NCI-H1092 treated with DMSO at 0.1 percent for 48 hours (cell line): Measurements from ENCODE around the gene SNX20.

ENCODE experiments used
- DNase-seq: peaks from one replicate; lab custom pipeline; 2025; lab: John Stamatoyannopoulos, UW

SNX20 gene, protein sequence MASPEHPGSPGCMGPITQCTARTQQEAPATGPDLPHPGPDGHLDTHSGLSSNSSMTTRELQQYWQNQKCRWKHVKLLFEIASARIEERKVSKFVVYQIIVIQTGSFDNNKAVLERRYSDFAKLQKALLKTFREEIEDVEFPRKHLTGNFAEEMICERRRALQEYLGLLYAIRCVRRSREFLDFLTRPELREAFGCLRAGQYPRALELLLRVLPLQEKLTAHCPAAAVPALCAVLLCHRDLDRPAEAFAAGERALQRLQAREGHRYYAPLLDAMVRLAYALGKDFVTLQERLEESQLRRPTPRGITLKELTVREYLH

GRCh38 chr16:50681021-50681885 is at the start of gene SNX20:
Gene SNX20, minus strand, starts transcription at chr16:50681312. Its CDS starts 3,786 bp downstream, at chr16:50677526.
- no peak for DNase-seq

- DNase-seq: no peak
Measured at GRCh38 chr16:50724306-50724705, 43.2 kb upstream of the SNX20 start.

- DNase-seq: no peak
Measured at GRCh38 chr16:50722960-50723359, 41.8 kb upstream of the SNX20 start.

- no peak for DNase-seq
Measured at GRCh38 chr16:50722405-50722737, 41.3 kb upstream of the SNX20 start.

- no peak for DNase-seq
Measured at GRCh38 chr16:50721549-50722404, 40.7 kb upstream of the SNX20 start.

DNA sequence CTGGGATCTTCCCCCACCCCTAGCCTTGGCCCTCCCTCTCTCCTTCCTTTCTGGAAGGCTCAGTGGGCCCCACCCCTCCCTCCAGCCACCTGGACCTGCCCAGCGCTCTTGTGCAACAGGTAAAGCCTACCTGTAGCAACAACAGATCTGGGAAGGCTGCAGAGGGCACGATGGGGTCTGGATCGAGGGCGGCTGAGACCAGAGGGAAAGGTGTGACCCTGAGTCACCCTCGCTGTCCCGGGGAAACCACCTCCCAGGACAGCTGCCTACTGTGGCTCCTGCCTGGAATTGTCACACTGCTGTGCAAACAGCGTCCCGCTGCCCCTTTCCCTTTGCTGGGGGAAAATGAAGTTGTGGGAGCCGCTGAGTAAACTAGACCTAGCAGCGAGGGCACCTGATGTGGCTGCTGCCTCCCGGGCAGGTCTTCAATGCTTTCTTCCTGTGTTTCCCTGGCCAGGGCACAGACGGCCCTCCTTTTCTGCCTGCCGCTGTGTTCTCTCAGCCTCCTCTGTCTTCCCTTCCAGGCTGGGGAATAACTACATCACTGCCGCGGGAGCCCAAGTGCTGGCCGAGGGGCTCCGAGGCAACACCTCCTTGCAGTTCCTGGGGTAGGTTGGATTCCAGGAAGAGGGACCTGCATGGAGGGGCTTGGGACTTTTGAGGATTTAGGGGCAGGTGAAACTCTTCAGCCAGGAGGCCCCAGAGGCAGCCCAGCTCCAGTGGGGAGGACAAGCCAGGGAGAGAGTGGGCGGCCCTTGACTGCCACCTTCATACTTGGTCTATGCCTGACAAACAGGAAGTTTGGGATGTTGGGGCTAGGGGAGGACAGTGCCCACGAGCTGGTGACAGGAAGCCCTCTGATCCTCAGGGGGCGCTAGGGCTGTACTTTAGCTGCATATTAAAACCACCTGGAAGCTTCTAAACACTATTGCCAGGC is 38.6 kb upstream of the SNX20 start:
- no peak for DNase-seq

- DNase-seq: no peak
Measured at GRCh38 chr16:50718761-50719400, 37.8 kb upstream of the SNX20 start.

DNA sequence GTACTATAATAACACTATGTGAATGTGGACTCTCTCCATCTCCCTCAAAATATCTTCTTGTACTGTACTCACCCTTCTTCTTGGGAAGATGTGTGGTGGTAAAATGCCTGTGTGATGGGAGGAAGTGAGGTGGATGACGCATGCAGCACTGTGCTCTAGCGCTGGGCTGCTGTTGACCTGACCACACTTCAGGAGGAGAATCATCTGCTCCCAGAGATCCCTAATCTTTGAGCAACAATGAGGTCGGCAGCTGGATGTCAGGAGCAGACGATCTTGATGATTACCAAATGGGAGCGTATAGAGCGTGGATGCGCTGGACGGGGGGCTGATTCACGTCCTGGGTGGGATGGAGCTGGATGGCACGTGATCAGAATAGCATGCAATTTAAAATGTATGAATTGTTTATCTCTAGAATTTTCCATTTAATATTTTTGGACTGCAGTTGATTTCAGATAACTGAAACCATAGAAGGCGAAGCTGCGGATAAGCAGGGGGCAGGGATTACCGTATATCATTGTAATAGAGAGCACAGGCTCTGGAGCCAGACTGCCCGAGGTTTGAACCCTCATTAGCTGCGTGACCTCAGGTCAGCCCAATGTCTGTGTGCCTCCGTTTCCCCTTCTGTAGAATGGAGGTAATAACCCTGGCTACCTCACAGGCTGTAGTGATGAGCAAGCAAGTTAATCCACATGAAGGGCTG is 37.1 kb upstream of the SNX20 start:
- no peak for DNase-seq

- DNase-seq: no peak
Measured at GRCh38 chr16:50717494-50717893, 36.4 kb upstream of the SNX20 start.

DNA sequence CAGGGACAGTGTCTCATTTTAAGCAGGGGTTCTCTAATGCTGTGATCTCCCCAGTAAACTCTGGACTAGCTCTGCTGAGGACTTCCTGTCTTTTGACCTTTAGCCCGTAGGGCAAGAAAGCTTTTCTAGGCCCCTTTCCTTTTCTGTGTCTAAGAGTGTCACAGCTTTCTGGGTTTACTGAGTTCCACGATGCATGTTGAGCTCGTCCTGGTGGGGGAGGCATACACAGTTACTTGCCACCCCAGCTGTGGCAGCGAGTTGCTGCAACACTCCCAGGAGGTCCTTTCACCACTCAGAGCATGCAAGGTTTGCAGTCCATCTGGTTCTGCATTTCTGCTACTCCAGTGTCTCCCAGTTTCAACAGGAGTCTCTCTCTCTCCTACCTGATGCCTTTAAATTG is 36.0 kb upstream of the SNX20 start:
- no peak for DNase-seq

DNA sequence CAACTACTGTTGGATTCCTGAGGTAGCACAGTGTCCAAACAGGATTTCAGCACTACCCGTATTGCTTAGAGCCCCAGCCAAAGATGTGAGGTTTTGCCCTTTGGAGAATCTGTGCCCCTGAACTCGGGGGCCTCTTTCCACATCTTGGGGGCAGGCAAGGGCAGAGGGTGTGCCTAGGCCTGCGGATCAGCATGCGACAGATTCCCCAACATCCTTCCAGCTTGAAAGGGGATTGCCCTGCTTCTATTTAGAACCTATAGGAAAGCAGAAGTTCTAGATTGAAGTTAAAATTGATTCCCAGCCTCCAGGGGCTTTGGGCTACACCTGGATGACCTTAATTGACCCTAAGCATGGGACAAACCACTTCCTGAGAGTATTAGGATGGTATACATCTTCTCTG is 31.8 kb upstream of the SNX20 start:
- DNase-seq: no peak

DNA sequence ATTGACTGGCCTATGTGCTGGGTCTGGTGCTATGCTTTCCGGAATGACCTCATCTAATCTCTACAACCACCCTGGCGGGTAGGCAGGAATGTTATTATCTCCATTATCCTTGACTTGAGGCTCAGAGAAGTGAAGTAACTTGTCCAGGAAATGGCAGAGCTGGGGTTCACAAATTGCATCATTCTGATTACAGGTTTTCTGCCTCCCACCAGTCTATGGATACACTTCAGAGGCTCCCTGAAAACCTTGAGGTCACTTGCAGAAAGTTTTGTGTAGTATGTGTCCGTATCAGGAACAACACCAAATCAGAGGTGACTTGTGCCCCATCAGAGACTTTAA is 31.4 kb upstream of the SNX20 start:
- DNase-seq: no peak

DNA sequence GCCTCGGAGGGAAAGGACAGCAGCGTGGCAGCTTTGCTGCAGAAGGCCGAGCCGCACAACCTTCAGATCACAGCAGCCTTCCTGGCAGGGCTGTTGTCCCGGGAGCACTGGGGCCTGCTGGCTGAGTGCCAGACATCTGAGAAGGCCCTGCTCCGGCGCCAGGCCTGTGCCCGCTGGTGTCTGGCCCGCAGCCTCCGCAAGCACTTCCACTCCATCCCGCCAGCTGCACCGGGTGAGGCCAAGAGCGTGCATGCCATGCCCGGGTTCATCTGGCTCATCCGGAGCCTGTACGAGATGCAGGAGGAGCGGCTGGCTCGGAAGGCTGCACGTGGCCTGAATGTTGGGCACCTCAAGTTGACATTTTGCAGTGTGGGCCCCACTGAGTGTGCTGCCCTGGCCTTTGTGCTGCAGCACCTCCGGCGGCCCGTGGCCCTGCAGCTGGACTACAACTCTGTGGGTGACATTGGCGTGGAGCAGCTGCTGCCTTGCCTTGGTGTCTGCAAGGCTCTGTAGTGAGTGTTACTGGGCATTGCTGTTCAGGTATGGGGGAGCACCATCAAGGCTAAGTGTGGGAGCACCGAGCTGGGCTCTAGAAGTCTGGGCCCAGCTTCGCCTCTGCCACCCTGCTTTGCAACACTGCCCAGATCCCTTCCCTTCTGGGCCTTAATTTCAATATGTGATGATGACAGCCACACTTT is 30.9 kb upstream of the SNX20 start:
- DNase-seq: no peak

DNA sequence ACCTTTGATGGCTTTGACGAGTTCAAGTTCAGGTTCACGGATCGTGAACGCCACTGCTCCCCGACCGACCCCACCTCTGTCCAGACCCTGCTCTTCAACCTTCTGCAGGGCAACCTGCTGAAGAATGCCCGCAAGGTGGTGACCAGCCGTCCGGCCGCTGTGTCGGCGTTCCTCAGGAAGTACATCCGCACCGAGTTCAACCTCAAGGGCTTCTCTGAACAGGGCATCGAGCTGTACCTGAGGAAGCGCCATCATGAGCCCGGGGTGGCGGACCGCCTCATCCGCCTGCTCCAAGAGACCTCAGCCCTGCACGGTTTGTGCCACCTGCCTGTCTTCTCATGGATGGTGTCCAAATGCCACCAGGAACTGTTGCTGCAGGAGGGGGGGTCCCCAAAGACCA is 29.9 kb upstream of the SNX20 start:
- DNase-seq: no peak

GRCh38 chr16:50709980-50710379 is 28.9 kb upstream of the SNX20 start:
- no peak for DNase-seq

GRCh38 chr16:50709061-50709684 is 28.1 kb upstream of the SNX20 start:
- DNase-seq: no peak

- no peak for DNase-seq
Measured at GRCh38 chr16:50708373-50709060, 27.4 kb upstream of the SNX20 start.

DNA sequence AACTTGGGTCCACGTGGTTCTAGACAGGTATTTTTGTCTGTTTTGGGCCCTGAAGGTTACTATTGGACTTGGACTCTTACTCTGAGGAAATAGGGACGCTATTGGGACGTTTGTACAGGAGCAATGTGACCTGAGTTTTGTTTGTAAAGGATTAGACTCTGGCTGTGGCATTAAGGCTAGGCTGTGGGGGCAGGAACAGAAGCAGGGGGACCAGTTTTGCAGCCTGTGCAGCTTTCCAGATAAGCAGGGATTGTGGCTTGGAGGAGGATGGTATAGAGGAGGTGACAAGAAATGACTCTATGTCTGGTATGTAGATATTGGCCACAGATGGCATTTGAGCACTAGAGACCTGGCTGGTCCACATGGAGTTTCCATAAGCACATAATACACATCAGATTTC is 25.1 kb upstream of the SNX20 start:
- DNase-seq: no peak
